Measurements from ENCODE around the gene PPFIBP2.

DNA sequence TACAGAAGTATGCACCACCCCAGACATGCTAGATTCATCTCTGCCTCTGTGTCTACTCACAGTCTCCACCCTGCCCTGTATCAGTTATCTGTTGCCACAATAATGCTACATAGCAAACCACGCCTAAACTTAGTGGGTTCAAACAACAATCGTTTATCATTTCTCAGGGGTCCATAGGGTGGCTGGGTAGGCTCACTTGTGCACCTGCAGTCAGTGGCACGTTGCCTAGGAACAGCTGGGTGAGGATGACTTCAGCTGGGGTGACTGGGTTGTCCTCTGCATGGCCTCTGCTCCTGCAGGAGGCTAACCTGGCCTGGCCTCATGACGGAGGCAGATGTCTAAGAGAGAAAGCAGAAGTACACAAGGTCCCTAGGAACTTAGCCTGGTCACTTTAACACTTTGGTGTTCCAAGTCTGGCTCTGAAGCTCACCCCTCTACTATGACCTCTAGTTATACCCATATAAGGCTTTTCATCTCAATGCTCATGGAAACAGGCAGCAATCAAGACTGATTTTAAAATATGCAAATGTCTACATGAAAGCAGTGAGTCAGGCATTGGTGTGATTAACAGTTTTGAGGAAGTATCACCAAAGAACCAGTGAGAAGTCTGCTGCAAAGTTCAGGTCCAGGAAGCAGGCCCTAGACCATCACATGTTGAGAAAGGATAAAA, 17.8 kb upstream of the PPFIBP2 start:
- TF ChIP-seq, protein P1, sequence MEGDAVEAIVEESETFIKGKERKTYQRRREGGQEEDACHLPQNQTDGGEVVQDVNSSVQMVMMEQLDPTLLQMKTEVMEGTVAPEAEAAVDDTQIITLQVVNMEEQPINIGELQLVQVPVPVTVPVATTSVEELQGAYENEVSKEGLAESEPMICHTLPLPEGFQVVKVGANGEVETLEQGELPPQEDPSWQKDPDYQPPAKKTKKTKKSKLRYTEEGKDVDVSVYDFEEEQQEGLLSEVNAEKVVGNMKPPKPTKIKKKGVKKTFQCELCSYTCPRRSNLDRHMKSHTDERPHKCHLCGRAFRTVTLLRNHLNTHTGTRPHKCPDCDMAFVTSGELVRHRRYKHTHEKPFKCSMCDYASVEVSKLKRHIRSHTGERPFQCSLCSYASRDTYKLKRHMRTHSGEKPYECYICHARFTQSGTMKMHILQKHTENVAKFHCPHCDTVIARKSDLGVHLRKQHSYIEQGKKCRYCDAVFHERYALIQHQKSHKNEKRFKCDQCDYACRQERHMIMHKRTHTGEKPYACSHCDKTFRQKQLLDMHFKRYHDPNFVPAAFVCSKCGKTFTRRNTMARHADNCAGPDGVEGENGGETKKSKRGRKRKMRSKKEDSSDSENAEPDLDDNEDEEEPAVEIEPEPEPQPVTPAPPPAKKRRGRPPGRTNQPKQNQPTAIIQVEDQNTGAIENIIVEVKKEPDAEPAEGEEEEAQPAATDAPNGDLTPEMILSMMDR (IDR thresholded peaks at IDR 0.05), result no peak
- TF ChIP-seq POLR2AphosphoS5 (IDR thresholded peaks at IDR 0.05), result no peak

All from breast epithelium (tissue), 3 donors.